Neuronal stem cell (in vitro differentiated cells): ENCODE measurements around the gene PRRC1.

Experiments
- DNase-seq: peaks from one replicate; pipeline ENCODE4 v3.0.0-alpha.2; 2013; ENCODE audit warnings: low spot score
- H2AFZ ChIP-seq: one replicate; pipeline ENCODE4 v1.6.1; 2013; ENCODE audit warnings: mild to moderate bottlenecking, low read length, inconsistent platforms
- H2AK5ac ChIP-seq: 2 replicates; pipeline ENCODE4 v1.6.1; 2013; ENCODE audit warnings: low read depth, mild to moderate bottlenecking, inconsistent platforms, low read length, moderate library complexity, mixed read lengths
- H2BK120ac ChIP-seq: 2 replicates; pipeline ENCODE4 v1.6.1; 2013; ENCODE audit warnings: low read depth, mild to moderate bottlenecking, inconsistent platforms, low read length, moderate library complexity, mixed read lengths
- H2BK12ac ChIP-seq: one replicate; pipeline ENCODE4 v1.6.1; 2013; ENCODE audit warnings: low read length, inconsistent platforms
- H2BK15ac ChIP-seq: 2 replicates; pipeline ENCODE4 v1.6.1; 2013; ENCODE audit warnings: mild to moderate bottlenecking, low read length, inconsistent platforms, mixed read lengths
- H2BK5ac ChIP-seq: one replicate; pipeline ENCODE4 v1.6.1; 2013; ENCODE audit warnings: inconsistent platforms, mild to moderate bottlenecking, low read length, moderate library complexity
- H3K14ac ChIP-seq: one replicate; pipeline ENCODE4 v1.6.1; 2013; ENCODE audit warnings: low read length, inconsistent platforms
- H3K18ac ChIP-seq: 2 replicates; pipeline ENCODE4 v1.6.1; 2013; ENCODE audit warnings: low read length, inconsistent platforms
- H3K23ac ChIP-seq: 2 replicates; pipeline ENCODE4 v1.6.1; 2013; ENCODE audit warnings: low read depth, mild to moderate bottlenecking, mixed read lengths, low read length, inconsistent platforms; ENCODE audit not compliant: poor library complexity
- H3K27ac ChIP-seq: replicated peaks from 3 replicates; pipeline ENCODE4 v1.5.1; 2013; ENCODE audit warnings: low read length, inconsistent platforms
- H3K27me3 ChIP-seq, 3 experiments: 2 replicates each; pipeline ENCODE4 v1.6.1; 2013; ENCODE audit warnings: low read length in 3 of 3, mild to moderate bottlenecking in 2 of 3, inconsistent platforms in 1 of 3, low read depth in 1 of 3, mixed read lengths in 1 of 3, moderate library complexity in 1 of 3; ENCODE audit not compliant: control insufficient read depth in 3 of 3, insufficient read depth in 3 of 3
- H3K36me3 ChIP-seq, 2 donors: replicated peaks in 1 of 2; 2 replicates each; pipeline ENCODE4 v1.6.1; 2013; ENCODE audit warnings: low read length in 2 of 2; ENCODE audit not compliant: control insufficient read depth in 2 of 2, insufficient read depth in 2 of 2
- H3K4ac ChIP-seq: 2 replicates; pipeline ENCODE4 v1.6.1; 2013; ENCODE audit warnings: inconsistent platforms, mild to moderate bottlenecking, low read length, moderate library complexity
- H3K4me1 ChIP-seq, 2 donors: 1 replicate in 1 of 2; 2 replicates in 1 of 2; pipeline ENCODE4 v1.6.1; 2013; ENCODE audit warnings: low read length in 2 of 2, low read depth in 1 of 2; ENCODE audit not compliant: control insufficient read depth in 2 of 2, insufficient read depth in 1 of 2
- H3K4me2 ChIP-seq: one replicate; pipeline ENCODE4 v1.6.1; 2013; ENCODE audit warnings: mild to moderate bottlenecking, low read length, inconsistent platforms; ENCODE audit not compliant: insufficient read depth, poor library complexity, severe bottlenecking
- H3K4me3 ChIP-seq, 2 donors: 2 replicates each; pipeline ENCODE4 v1.5.1; 2013; ENCODE audit warnings: low read length in 2 of 2, mild to moderate bottlenecking in 2 of 2, inconsistent platforms in 1 of 2, moderate library complexity in 1 of 2
- H3K79me1 ChIP-seq: one replicate; pipeline ENCODE4 v1.6.1; 2013; ENCODE audit warnings: low read depth, mild to moderate bottlenecking, inconsistent platforms, low read length, moderate library complexity
- H3K9ac ChIP-seq: one replicate; pipeline ENCODE4 v1.6.1; 2013; ENCODE audit warnings: mild to moderate bottlenecking, low read depth, low read length, inconsistent platforms; ENCODE audit not compliant: poor library complexity
- H3K9me3 ChIP-seq, 2 donors: replicated peaks in 1 of 2; 2 replicates each; pipeline versions ENCODE3 to v1.6.1; 2013; ENCODE audit warnings: low read length in 2 of 2, mild to moderate bottlenecking in 2 of 2, inconsistent platforms in 1 of 2, low read depth in 1 of 2, mixed read lengths in 1 of 2, moderate library complexity in 1 of 2; ENCODE audit not compliant: control insufficient read depth in 2 of 2, insufficient read depth in 1 of 2
- H4K8ac ChIP-seq: one replicate; pipeline ENCODE4 v1.6.1; 2013; ENCODE audit warnings: low read depth, mild to moderate bottlenecking, inconsistent platforms, low read length, moderate library complexity
- H4K91ac ChIP-seq: one replicate; pipeline ENCODE4 v1.6.1; 2013; ENCODE audit warnings: low read length, low read depth, mild to moderate bottlenecking, inconsistent platforms; ENCODE audit not compliant: poor library complexity
- WGBS, 2 donors: extraction: QIAGEN DNeasy Blood & Tissue Kit; methylation state at CpG; one replicate each; pipeline ENCODE4 v1.1.7; 2013; ENCODE audit warnings: missing lambda C conversion rate in 2 of 2, mixed read lengths in 1 of 2; ENCODE audit not compliant: insufficient read length in 2 of 2, insufficient replicate concordance in 1 of 2; ENCODE audit errors: extremely low coverage in 2 of 2; 5-methylcytosine and 5-hydroxymethylcytosine counted together

The PRRC1 gene

DNA sequence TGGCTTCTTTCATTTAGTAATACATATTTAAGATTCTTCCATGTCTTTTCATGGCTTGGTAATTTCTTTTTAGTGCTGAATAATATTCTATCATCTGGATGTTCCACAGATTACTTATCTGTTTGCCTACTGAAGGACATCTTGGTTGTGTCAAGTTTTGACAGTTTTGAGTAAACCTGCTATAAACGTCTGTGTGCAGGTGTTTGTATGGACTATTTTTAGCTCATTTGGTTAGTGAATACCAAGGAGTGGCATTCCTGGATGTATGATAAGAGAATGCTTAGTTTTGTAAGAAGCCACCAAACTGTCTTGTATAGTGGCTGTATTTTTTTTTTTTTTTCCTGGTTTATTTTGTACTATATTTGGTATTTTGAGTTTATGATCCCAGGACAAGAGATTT lies 38.4 kb downstream of the PRRC1 start:
- Histone ChIP-seq H2BK15ac (no peak overlapping the region), H2AFZ (no peak overlapping the region), H2AK5ac (no peak overlapping the region), H3K4me2 (no peak overlapping the region), H3K9me3 (no peaks in the 10 kb centered on the region), H3K4ac (no peak overlapping the region), H3K4me3 (no peak overlapping the region), H3K9ac (no peak overlapping the region), H3K27ac (no peak overlapping the region), H4K8ac (no peak overlapping the region), H3K14ac (no peak overlapping the region), H3K27me3 (no peaks in the 10 kb centered on the region), H3K23ac (no peak overlapping the region), H4K91ac (no peak overlapping the region), H3K36me3 (peaks cover 4 to 50% of the 10 kb centered on the region in 2 donors), H3K4me1 (no peaks in the 10 kb centered on the region), H3K18ac (no peak overlapping the region), H3K79me1 (peaks cover 2% of the 10 kb centered on the region), H2BK12ac (no peak overlapping the region), H2BK120ac (no peak overlapping the region), H2BK5ac (no peak overlapping the region)
- DNase-seq: no peak
- WGBS, 2 donors: no CpG with 5 or more reads among the region's 1 CpG

DNA sequence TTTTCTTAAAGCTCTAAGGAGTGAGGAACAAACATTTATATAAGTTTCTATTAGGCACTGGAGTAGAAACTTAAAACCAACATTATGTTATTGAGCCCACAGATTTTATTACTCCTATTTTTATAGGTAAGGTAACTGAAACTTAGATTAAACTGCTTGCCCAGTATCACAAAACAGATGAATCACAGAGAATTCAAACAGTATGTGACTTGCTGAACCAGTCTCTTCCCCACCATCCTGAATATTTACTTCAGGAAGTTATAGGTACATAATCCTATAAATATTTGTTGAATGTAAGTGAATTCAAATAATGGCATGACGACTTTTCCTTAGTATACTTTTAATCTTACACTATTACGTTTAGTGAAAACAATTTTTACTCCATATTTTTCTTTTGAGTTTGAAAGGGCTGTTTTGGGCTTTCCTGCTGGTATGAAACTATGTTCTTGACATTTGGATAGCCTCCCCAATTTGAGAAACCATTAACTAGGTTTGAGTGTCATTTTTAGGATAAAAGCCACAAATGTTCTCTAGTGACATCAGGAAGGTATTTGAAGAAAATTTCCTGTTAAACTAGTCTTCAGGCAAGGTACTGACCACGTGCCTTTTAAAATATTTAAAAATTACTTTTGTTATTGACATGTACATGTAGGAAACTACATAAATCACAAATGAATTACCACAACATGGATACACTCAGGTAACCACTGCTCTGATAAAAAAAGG lies 39.3 kb downstream of the PRRC1 start:
- Histone ChIP-seq H4K91ac (no peak overlapping the region), H3K79me1 (no peaks in the 10 kb centered on the region)

DNA sequence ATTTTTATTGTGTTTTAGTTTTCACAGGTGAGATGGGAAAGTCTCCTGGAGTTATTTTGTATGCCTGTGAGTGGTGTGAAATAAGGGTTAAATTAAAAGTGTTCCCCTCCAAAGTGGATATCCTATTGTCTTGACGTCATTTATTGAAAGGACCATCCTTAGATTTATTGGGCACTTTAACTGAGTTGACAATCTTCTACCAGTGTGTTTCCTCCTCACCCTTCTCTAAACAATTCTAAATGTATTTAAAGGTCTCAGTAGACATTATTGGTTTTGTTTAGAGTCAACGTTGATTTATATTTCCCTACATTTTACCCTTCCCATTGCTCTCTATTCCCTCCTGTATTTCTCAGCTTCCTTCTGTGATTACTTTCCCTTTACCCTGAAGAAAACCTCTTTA lies 40.8 kb downstream of the PRRC1 start:
- Histone ChIP-seq H3K79me1 (no peaks in the 10 kb centered on the region), H2BK120ac (no peak overlapping the region), H3K36me3 (peaks cover 0 to 25% of the 10 kb centered on the region in 2 donors), H3K4ac (no peak overlapping the region), H3K9ac (no peak overlapping the region), H3K4me1 (no peaks in the 10 kb centered on the region), H2BK5ac (no peak overlapping the region), H3K23ac (no peak overlapping the region), H4K91ac (no peak overlapping the region), H2BK12ac (no peak overlapping the region), H2BK15ac (no peak overlapping the region), H3K18ac (no peak overlapping the region), H3K27me3 (no peaks in the 10 kb centered on the region), H2AK5ac (no peak overlapping the region), H3K4me3 (no peak overlapping the region), H3K27ac (no peak overlapping the region), H2AFZ (no peak overlapping the region), H3K14ac (no peak overlapping the region), H4K8ac (no peak overlapping the region), H3K4me2 (no peak overlapping the region), H3K9me3 (no peaks in the 10 kb centered on the region)
- WGBS, 2 donors: no CpG with 5 or more reads among the region's 2 CpGs
- DNase-seq: no peak

More for the DNA sequence above, 39.3 kb downstream of the PRRC1 start:
- H3K4me2 ChIP-seq: no peak overlapping the region
- no peak overlapping the region for H2BK15ac ChIP-seq
- H3K9me3 ChIP-seq: no peaks in the 10 kb centered on the region
- H3K36me3 ChIP-seq: peaks cover 2 to 40% of the 10 kb centered on the region in 2 donors
- no peaks in the 10 kb centered on the region for H3K4me1 ChIP-seq
- H3K27me3 ChIP-seq: no peaks in the 10 kb centered on the region
- H2BK12ac ChIP-seq: no peak overlapping the region
- no peak overlapping the region for H4K8ac ChIP-seq
- no peak overlapping the region for H3K4me3 ChIP-seq
- H2AFZ ChIP-seq: no peak overlapping the region
- no peak overlapping the region for H3K4ac ChIP-seq
- no CpG with 5 or more reads among the region's 3 CpGs for WGBS, 2 donors
- no peak for DNase-seq
- H2BK120ac ChIP-seq: no peak overlapping the region
- H3K27ac ChIP-seq: no peak overlapping the region
- no peak overlapping the region for H2AK5ac ChIP-seq
- no peak overlapping the region for H3K14ac ChIP-seq
- H3K23ac ChIP-seq: no peak overlapping the region
- no peak overlapping the region for H2BK5ac ChIP-seq
- no peak overlapping the region for H3K18ac ChIP-seq
- no peak overlapping the region for H3K9ac ChIP-seq

DNA sequence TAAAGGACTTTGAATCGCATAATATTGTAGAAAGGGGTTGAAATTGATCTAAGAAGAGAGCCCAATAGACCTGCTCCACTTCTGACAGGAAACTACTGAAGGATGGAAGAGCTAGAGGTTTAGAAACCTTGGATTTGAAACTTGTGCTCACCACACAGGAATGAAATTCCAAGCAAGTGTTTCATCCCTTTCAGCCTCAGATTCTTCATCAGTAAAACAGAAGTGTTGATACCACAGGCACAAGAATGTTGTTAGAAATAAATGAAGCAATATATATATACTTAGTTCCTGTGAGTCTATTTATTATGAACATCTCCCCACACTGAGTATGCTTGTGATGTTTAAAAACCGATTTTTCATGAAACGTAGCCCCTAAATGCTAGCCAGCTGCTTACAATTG lies 43.8 kb downstream of the PRRC1 start:
- no peak for DNase-seq
- H3K23ac ChIP-seq: no peak overlapping the region
- no peaks in the 10 kb centered on the region for H3K9me3 ChIP-seq
- H2BK5ac ChIP-seq: no peak overlapping the region
- H3K4ac ChIP-seq: no peak overlapping the region
- H3K4me3 ChIP-seq: no peak overlapping the region
- no peak overlapping the region for H2BK120ac ChIP-seq
- no peak overlapping the region for H2AFZ ChIP-seq
- H3K27me3 ChIP-seq: no peaks in the 10 kb centered on the region
- no peak overlapping the region for H4K91ac ChIP-seq
- no peaks in the 10 kb centered on the region for H3K36me3 ChIP-seq
- H3K27ac ChIP-seq: no peak overlapping the region
- no peak overlapping the region for H3K4me2 ChIP-seq
- no CpG with 5 or more reads among the region's 3 CpGs for WGBS, 2 donors
- no peak overlapping the region for H3K18ac ChIP-seq
- no peak overlapping the region for H2BK12ac ChIP-seq
- no peak overlapping the region for H2AK5ac ChIP-seq
- no peak overlapping the region for H3K9ac ChIP-seq
- no peak overlapping the region for H2BK15ac ChIP-seq
- no peaks in the 10 kb centered on the region for H3K4me1 ChIP-seq
- H3K14ac ChIP-seq: no peak overlapping the region
- H3K79me1 ChIP-seq: no peaks in the 10 kb centered on the region
- no peak overlapping the region for H4K8ac ChIP-seq
